ELR (cell line): ENCODE measurements around the gene GNB3.

Experiments
- DNase-seq: peaks from one replicate; pipeline ENCODE4 v3.0.0-alpha.2; 2015; ENCODE audit warnings: low read depth

Gene GNB3

GRCh38 chr12:6837370-6838060, 3.2 kb upstream of the GNB3 start:
- DNase-seq: no peak

- DNase-seq: no peak
Measured at GRCh38 chr12:6838854-6839253, 1.9 kb upstream of the GNB3 start.

GRCh38 chr12:6839482-6840201, 1.1 kb upstream of the GNB3 start:
- no peak for DNase-seq

DNA sequence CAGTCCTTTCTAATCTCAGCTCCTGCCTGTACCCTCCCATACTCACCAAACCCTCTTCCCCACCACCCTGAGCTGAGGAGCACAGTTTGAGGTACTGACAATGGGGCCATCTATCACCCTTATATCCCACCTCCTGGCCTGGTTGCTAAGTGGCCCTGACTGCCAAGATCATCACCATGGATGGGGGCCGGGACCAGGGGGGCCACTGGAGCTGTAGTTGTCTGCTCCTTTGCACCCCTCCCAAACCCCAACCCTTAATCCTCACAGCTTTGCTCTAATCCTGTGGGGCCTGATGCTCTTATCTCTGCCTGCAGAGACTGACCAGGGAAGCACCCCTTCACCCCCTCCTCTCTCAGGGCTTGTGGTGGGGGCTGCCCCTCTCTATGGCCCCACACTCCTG, 395 bp upstream of the GNB3 start:
- no peak for DNase-seq

- no peak for DNase-seq
Measured at GRCh38 chr12:6842075-6842474, 1.4 kb downstream of the GNB3 start.

DNA sequence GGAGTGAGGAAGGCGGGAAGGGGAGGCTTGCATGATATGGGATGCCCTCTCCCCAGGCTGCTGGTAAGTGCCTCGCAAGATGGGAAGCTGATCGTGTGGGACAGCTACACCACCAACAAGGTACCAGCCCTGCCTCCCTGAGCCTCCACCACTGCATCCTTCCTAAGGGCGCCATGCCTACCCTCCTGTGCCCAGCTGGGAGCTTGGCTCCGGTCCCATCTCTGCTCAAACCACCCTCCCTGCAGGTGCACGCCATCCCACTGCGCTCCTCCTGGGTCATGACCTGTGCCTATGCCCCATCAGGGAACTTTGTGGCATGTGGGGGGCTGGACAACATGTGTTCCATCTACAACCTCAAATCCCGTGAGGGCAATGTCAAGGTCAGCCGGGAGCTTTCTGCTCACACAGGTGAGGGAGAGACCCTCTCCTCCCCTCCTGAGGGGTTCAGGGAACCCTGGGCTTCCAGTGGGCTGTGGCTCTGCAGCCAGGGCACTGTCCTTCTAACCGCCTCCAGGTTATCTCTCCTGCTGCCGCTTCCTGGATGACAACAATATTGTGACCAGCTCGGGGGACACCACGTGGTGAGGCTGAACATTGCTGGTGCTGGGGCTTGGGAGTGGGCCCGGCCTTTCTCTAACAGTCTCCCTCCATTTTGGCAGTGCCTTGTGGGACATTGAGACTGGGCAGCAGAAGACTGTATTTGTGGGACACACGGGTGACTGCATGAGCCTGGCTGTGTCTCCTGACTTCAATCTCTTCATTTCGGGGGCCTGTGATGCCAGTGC, 2.6 kb downstream of the GNB3 start:
- DNase-seq: no peak

GRCh38 chr12:6845395-6845794, 4.7 kb downstream of the GNB3 start:
- no peak for DNase-seq

DNA sequence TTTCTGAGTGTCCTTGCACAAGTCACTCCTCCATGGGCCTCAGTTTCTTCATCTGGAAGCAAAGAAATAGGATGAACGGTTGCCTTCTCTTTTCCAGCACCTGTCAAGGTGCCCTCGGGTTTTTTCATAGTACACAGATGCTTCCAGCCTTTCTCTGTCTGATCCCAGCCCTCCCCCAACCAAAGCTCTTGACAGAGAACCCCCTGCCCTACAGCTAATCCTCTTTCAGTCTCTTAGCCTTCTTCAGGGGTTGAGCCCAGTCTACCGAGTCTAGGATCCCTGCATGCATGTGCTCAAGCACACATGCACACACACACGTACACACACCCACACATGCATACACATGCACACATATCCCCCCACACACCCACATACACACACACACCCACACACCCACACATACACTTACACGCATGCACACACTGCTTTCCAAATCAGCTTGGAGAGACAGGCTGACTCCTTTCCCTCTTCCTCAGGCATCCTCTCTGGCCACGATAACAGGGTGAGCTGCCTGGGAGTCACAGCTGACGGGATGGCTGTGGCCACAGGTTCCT, 5.7 kb downstream of the GNB3 start:
- DNase-seq: no peak

- no peak for DNase-seq
Measured at GRCh38 chr12:6847676-6848075, 7.0 kb downstream of the GNB3 start.

- DNase-seq: no peak
Measured at GRCh38 chr12:6849427-6849826, 8.7 kb downstream of the GNB3 start.

DNA sequence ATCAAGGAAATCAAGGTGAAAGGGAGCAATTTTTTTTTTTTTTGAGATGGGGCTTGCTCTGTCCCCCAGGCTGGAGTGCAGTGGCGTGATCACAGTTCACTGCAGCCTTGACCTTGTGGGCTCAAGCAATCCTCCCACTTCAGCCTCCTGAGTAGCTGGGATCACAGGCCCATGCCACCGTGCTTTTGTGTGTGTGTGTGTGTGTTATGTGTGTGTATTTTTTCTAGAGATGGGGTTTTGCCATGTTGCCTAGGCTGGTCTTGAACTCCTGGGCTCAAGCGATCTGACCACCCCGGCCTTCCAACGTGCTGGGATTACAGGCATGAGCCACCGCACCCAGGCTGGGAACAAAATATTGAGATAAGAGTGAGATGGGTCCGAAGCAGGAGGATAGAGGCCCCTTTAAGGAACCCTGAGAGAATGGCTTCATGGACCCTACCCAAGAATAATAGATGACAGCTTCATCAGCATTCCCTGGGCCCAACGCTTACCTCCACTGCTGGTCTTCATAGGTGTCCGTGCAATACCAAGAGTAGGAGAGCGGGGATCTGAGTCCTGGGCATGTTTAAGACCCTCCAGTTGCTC, 9.3 kb downstream of the GNB3 start:
- DNase-seq: peak; percentile 15

- no peak for DNase-seq
Measured at GRCh38 chr12:6850796-6851152, 10.0 kb downstream of the GNB3 start.

GRCh38 chr12:6851153-6851920, 10.6 kb downstream of the GNB3 start, which contains the start of gene CDCA3:
TSS of gene CDCA3 (minus strand) at chr12:6851286. CDS start at chr12:6850952, 334 bp downstream.
- DNase-seq: peak; percentile 100

DNA sequence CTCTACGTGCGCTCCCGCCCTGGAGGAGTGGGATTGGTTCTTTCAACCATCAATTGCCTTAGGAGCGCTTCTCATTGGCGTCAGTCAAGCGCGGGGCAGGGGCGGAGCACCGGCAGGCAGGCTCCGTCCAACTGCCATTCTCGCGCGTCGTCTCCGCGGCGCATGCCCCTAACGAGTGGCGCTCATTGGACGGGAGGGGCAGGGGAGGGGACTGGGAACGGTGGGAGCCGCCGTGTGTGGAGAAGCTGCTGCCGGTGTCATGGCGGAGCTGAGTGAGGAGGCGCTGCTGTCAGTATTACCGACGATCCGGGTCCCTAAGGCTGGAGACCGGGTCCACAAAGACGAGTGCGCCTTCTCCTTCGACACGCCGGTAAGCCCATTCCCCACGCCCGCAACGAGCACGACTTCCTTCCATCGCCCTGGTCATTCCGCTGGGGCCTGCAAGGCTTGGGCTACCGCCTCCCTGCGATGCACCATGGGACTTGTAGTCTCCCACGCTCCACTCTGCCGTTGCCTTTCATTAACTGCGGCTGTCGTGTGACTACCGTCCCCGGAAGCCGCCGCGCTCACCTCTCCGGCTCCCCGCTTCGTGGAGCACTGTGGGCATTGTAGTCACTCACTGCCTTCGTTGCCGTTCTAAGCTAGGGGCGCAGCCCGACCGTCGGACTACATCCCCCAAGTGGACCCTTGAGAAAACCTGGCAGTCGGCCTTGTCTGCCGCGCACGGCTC, 11.4 kb downstream of the GNB3 start, which contains the start of gene USP5:
Gene USP5 (plus strand): TSS at position 230 of the 730 bp plus-strand sequence. CDS start 30 bp downstream, at position 260.
- DNase-seq: peak; percentile 100

DNA sequence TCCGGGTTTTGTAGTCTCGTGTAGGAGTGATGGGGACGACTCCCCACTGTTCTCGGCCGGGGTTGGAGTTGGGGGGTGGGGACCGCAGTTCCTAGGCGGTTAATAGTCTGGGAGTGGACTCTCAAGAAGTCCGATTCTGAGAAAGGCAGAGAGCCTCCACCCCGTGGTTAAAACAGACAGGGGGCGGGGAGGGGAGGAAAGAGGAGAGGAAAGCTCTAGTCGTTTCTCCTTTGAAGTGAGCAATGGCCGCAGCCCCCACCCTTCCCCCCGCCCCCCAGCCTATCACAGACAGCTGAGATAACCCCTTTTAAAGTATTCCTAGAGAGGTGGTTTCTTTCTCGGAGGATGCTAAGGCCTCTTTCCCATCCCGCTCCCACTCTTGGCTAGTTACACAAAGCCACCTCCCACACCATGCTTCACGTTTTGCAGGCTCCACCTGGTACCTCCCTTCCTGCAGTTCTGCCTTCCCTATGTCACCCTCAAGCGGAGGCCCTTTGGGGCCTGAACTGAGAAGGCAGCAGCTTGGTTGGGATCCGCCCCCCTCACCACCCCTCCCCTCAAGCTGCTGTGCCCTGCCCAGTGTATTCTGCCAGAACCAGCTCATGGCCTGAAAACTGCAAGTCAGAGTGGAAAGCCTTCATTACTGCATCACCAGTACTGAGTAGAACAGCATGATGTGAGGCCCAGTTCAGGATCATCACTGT, 12.1 kb downstream of the GNB3 start:
- peak; percentile 75 for DNase-seq

DNA sequence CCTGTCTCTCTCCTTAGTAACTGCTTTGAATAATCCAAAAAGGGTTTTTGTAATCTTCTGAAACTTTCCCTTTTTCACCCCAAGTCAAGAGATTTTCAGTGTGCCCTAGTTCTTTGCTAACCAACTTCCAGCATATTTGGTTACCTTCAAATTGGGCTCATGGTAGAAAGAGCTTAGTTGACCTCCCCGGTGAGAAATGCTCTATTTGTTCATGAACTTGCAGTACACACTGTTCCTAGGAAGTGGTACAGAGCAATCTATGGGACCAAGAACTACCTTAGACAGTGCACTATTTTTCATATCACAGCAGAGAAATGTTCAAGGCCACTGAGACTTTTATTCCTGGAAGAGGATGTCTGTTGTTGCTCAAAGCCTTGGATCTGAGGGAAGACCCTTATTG, 12.9 kb downstream of the GNB3 start:
- DNase-seq: no peak

GRCh38 chr12:6854036-6854435, 13.3 kb downstream of the GNB3 start:
- no peak for DNase-seq

GRCh38 chr12:6855322-6855721, 14.6 kb downstream of the GNB3 start:
- DNase-seq: no peak

GRCh38 chr12:6858799-6859198, 18.1 kb downstream of the GNB3 start:
- DNase-seq: no peak

- no peak for DNase-seq
Measured at GRCh38 chr12:6860116-6860515, 19.4 kb downstream of the GNB3 start.
